Aortic smooth muscle cell (primary cell): ENCODE data around the gene SLC38A6. TPM values are rescaled to one million over a fixed set of nuclear protein-coding genes. Genes with fewer than 3 reads are reported as not detected.

Experiments
- total RNA-seq: library from RNA; depleted of rRNA; stranded (reverse); fragments of >200 nt; gene quantifications from 2 replicates; pipeline ENCODE4 v1.2.3, GENCODE V29; 2014

Gene SLC38A6
- total RNA-seq, result 40.7 and 52.2 TPM in 2 replicates

DNA sequence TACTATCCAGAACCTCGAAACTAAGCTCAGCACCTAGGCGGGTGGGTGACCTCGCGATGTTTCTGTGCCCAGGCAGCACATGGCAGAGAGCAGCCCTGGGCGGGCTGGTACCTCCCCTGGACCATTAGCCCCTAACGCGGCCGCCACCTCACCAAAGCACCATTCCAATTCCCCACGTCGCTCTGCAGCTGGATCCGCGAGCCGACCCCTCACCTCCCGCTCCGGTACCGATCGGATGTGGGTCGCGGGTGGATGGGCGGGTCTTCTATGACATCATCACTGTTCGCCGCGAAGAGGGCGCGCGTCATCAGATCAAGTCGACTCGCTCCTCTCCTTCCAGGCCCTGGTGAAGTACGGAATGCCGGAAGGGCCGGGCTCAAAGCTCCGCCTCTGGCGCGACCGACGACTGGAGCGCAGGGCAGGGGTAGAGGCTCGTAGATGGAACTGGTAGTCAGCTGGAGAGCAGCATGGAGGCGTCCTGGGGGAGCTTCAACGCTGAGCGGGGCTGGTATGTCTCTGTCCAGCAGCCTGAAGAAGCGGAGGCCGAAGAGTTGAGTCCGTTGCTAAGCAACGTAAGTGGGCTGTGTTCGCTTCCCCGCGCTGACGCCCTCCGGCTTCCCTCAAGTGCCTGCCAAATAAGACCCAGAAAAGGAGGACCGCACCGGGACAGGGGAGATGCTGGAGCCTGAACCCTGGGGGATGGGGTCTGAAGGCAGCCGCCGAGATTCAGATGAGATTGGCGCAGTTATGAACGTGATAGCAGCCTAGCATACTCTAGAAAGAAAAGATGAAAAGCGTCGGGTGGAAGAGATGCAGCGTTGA is at the start of gene SLC38A6, which contains the start of gene TRMT5:
SLC38A6 (plus strand) TSS at position 435 of the 822 bp plus-strand sequence; CDS start at position 468, 33 bp downstream.
TRMT5 (minus strand) TSS at position 269 of the 822 bp plus-strand sequence; CDS start at position 163, 106 bp downstream.

Other genes with a start within 250 kb of the SLC38A6 start
- gene MNAT1, start 246.5 kb upstream of the SLC38A6 start, total RNA-seq, result 38.8 and 51.9 TPM in 2 replicates
- 11.1 and 13.5 TPM in 2 replicates for gene TRMT5, start 166 bp upstream of the SLC38A6 start, total RNA-seq